ENCODE data around the gene PITX3.

Gene PITX3

DNA sequence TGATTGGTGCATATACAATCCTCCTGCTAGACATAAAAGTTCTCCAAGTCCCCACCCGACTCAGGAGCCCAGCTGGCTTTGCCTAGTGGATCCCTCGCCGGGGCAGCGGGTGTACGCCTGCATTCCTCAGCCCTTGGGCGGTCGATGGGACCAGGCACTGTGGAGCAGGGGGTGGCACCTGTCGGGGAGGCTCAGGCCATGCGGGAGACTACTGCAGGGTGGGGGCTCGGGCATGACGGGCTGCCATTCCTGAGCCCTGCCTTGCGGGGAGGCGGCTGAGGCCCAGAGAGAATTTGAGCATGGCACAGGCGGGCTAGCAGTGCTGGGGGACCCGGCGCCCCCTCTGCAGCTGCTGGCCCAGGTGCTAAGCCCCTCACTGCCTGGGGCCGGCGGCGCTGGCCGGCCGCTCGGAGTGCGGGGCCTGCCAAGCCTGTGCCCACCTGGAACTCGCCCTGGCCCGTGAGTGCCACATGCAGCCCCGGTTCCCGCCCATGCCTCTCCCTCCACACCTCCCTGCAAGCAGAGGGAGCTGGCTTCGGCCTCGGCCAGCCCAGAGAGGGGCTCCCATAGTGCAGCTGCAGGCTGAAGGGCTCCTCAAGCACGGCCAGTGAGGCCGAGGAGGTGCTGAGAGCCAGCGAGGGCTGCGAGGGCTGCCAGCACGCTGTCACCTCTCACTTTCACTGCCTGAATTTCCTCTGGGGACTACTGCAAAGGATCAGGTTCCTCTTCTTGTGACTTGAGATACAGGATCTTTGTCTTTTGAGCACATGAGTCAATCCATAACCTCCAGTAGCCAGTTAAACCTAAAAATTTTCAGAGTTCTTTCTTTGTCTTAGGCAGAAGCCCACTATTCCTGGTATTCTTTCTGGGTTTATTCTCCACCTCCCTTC is 40.3 kb downstream of the PITX3 start:
- H3K27ac ChIP-seq: no peak overlapping the region
- H3K79me2 ChIP-seq: no peaks in the 10 kb centered on the region
- H3K9me3 ChIP-seq (ENCODE audit: control insufficient read depth, low read length): no peaks in the 10 kb centered on the region
- H3K4me1 ChIP-seq: peaks cover 8% of the 10 kb centered on the region
- H2AFZ ChIP-seq: no peak overlapping the region
- TF ChIP-seq, protein P1, sequence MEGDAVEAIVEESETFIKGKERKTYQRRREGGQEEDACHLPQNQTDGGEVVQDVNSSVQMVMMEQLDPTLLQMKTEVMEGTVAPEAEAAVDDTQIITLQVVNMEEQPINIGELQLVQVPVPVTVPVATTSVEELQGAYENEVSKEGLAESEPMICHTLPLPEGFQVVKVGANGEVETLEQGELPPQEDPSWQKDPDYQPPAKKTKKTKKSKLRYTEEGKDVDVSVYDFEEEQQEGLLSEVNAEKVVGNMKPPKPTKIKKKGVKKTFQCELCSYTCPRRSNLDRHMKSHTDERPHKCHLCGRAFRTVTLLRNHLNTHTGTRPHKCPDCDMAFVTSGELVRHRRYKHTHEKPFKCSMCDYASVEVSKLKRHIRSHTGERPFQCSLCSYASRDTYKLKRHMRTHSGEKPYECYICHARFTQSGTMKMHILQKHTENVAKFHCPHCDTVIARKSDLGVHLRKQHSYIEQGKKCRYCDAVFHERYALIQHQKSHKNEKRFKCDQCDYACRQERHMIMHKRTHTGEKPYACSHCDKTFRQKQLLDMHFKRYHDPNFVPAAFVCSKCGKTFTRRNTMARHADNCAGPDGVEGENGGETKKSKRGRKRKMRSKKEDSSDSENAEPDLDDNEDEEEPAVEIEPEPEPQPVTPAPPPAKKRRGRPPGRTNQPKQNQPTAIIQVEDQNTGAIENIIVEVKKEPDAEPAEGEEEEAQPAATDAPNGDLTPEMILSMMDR (IDR thresholded peaks at IDR 0.05): no peak
- H3K4me2 ChIP-seq (ENCODE audit: low read length): no peak overlapping the region
- no peak overlapping the region for H3K4me3 ChIP-seq (ENCODE audit: low read depth, low read length)
- no peaks in the 10 kb centered on the region for H3K27me3 ChIP-seq (ENCODE audit: control insufficient read depth, insufficient read depth, low read length)
- no peaks in the 10 kb centered on the region for H3K36me3 ChIP-seq (ENCODE audit: control insufficient read depth, insufficient read depth, low read length)
- no peak overlapping the region for H3K9ac ChIP-seq

DNA sequence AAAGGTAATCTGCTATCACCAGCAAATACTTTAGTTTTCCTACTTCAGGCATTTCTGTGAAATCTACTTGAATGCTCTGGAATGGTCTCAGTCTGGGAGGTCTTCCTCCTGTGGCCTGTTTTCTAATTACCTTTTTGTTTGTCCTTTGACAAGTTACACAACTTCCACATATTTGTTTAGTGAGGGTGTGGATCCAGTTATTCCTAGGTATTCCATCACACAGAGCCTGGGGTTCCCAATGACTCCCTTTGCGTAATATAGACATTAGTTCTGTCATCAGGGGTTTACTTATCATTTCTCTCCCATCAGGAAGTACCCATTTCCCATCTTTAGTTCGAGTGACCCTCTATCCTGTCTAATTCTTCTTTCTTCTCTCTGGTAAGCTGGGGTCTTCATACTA is 43.3 kb downstream of the PITX3 start:
- peaks cover 8% of the 10 kb centered on the region for H3K4me1 ChIP-seq
- no peaks in the 10 kb centered on the region for H3K79me2 ChIP-seq
- no peak overlapping the region for H3K9ac ChIP-seq
- TF ChIP-seq, protein P1 (IDR thresholded peaks at IDR 0.05): no peak
- H3K27me3 ChIP-seq (ENCODE audit: control insufficient read depth, insufficient read depth, low read length): no peaks in the 10 kb centered on the region
- no peak overlapping the region for H3K4me3 ChIP-seq (ENCODE audit: low read depth, low read length)
- no peak overlapping the region for H3K4me2 ChIP-seq (ENCODE audit: low read length)
- H3K27ac ChIP-seq: no peak overlapping the region
- no peaks in the 10 kb centered on the region for H3K9me3 ChIP-seq (ENCODE audit: control insufficient read depth, low read length)
- H3K36me3 ChIP-seq (ENCODE audit: control insufficient read depth, insufficient read depth, low read length): no peaks in the 10 kb centered on the region
- no peak overlapping the region for H2AFZ ChIP-seq

DNA sequence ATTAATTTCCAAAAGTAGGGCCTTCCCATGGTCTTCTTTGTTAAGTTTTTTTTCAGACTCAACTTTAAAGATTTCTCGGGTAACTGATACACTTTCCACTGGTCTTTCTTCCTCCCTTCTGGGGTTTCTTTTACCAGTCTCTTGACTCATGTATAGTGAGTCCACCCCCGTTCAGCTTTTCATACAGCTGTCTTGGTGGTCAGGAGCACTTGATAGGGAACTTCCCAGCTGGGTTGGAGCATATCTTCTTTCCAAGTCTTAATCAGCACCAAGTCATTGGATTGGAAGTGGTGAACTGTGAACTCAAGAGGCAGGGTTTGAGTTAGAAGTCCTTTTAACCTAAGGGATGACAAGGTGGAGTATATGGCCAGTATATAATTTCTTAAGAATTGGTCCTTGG is 44.4 kb downstream of the PITX3 start:
- no peak overlapping the region for H2AFZ ChIP-seq
- H3K27me3 ChIP-seq (ENCODE audit: control insufficient read depth, insufficient read depth, low read length): no peaks in the 10 kb centered on the region
- TF ChIP-seq, protein P1 (IDR thresholded peaks at IDR 0.05): no peak
- no peaks in the 10 kb centered on the region for H3K79me2 ChIP-seq
- no peak overlapping the region for H3K27ac ChIP-seq
- no peaks in the 10 kb centered on the region for H3K9me3 ChIP-seq (ENCODE audit: control insufficient read depth, low read length)
- no peak overlapping the region for H3K4me3 ChIP-seq (ENCODE audit: low read depth, low read length)
- H3K4me2 ChIP-seq (ENCODE audit: low read length): no peak overlapping the region
- no peaks in the 10 kb centered on the region for H3K36me3 ChIP-seq (ENCODE audit: control insufficient read depth, insufficient read depth, low read length)
- no peak overlapping the region for H3K9ac ChIP-seq
- H3K4me1 ChIP-seq: peaks cover 8% of the 10 kb centered on the region

DNA sequence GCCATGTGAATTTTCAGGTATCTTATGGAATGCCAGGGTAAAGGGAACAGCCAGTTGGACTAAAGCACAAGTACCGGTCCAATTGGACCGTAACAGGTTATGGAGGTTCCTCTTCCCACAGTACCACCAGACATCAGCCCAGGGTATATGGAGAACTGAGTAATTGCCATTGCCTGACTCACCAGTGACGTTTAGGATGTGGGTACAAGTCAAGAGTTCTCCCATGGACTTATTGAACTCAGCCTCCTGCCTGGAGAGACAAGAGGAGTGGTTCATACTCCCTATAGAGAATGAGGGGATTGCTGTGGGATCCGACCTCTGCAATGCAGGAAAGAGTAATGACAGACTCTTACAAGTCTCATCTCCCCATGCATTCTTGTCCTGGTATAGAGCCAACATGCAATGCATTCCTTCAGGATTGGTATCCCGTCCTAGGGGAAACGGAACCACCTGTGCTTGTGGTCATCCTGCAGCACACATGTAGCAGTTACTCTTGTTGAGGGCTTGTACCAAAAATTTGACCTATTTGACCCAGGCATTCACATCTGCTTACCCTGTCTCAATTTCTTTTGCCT is 45.9 kb downstream of the PITX3 start:
- no peaks in the 10 kb centered on the region for H3K79me2 ChIP-seq
- H3K36me3 ChIP-seq (ENCODE audit: control insufficient read depth, insufficient read depth, low read length): no peaks in the 10 kb centered on the region
- no peak overlapping the region for H3K27ac ChIP-seq
- no peaks in the 10 kb centered on the region for H3K27me3 ChIP-seq (ENCODE audit: control insufficient read depth, insufficient read depth, low read length)
- H3K9me3 ChIP-seq (ENCODE audit: control insufficient read depth, low read length): no peaks in the 10 kb centered on the region
- no peak overlapping the region for H3K9ac ChIP-seq
- no peak overlapping the region for H3K4me3 ChIP-seq (ENCODE audit: low read depth, low read length)
- H2AFZ ChIP-seq: no peak overlapping the region
- H3K4me2 ChIP-seq (ENCODE audit: low read length): no peak overlapping the region
- TF ChIP-seq, protein P1 (IDR thresholded peaks at IDR 0.05): no peak
- H3K4me1 ChIP-seq: peaks cover 8% of the 10 kb centered on the region

All from parathyroid adenoma (tissue), 2 donors.